ENCODE measurements around the gene SAV1.

- TF ChIP-seq ZFP30 (CRISPR knock-in tag; IDR thresholded peaks at IDR 0.05) (no peak), ZNF70 (CRISPR knock-in tag; IDR thresholded peaks at IDR 0.05) (no peak), SNAI2 (CRISPR knock-in tag; IDR thresholded peaks at IDR 0.05) (no peak), BACH2 (CRISPR knock-in tag; IDR thresholded peaks at IDR 0.05; ENCODE audit: borderline replicate concordance) (no peak), ESRRG (CRISPR knock-in tag; IDR thresholded peaks at IDR 0.05) (no peak), ZC3H10 (CRISPR knock-in tag; IDR thresholded peaks at IDR 0.05) (no peak)
- TF ChIP-seq, protein P1, sequence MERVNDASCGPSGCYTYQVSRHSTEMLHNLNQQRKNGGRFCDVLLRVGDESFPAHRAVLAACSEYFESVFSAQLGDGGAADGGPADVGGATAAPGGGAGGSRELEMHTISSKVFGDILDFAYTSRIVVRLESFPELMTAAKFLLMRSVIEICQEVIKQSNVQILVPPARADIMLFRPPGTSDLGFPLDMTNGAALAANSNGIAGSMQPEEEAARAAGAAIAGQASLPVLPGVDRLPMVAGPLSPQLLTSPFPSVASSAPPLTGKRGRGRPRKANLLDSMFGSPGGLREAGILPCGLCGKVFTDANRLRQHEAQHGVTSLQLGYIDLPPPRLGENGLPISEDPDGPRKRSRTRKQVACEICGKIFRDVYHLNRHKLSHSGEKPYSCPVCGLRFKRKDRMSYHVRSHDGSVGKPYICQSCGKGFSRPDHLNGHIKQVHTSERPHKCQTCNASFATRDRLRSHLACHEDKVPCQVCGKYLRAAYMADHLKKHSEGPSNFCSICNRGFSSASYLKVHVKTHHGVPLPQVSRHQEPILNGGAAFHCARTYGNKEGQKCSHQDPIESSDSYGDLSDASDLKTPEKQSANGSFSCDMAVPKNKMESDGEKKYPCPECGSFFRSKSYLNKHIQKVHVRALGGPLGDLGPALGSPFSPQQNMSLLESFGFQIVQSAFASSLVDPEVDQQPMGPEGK (CRISPR knock-in tag; IDR thresholded peaks at IDR 0.05; ENCODE audit: borderline replicate concordance) = no peak
These were observed 60.9 kb downstream of the SAV1 start for GRCh38 chr14:50607181-50607580.

All from SK-N-SH treated with all-trans-retinoic acid at 6 μM for 48 hours (cell line).